CD4-positive, alpha-beta T cell treated with Interleukin-10 for 1 hour (primary cell): Measurements from ENCODE around the gene FN1.
"Not testable (repeated sequence)": the region's sequence is repeated elsewhere in the genome, so short reads cannot be mapped to it uniquely, and the experiment has no call there.

Experiments used
- DNase-seq: peaks from one replicate; pipeline ENCODE4 v3.0.0-alpha.2; 2020

FN1 gene

DNA sequence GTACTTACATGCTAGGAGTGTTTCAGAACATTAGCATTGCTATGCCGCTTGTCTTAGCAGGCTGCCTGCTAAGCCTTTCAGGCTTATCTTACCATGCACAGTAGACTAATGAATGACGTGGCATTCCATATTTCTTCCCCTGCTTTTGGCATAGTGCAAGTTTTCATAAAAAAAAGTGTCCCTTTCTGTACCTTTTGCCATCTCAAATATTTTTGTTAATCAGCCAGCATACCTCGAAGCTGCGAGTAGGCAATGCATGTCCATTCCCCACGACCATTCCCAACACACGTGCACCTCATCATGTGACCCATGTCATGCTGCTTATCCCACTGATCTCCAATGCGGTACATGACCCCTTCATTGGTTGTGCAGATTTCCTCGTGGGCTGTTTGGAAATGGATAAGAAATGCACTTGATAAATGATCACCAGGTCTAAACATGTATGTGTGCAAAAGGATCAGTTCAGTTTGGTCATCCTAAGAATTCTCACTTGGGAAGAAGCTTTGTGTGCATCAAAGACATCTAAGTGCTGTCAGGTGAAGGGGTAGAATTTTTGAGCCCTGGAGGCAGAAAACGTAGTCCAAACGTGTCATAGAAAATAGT is 13.9 kb downstream of the FN1 start:
- DNase-seq, result no peak

DNA sequence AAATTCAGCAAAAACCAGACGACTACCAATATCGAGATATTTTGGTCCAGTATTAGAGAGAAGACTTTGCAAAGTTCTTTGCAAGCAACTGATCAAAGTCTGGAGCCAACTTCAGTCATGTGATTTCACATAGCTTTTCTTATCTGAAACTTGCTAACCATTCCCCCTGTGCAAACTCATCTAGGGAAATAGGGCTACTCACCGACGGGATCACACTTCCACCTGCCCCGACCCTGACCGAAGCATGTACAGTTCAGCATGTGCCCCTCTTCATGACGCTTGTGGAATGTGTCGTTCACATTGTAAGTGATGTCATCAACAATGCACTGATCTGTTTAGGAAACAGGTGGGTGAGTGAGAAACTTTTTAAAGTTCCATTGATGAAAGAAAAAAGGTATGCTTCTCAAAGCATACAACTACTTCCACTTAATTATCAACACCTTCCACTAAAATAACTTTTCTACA is 15.4 kb downstream of the FN1 start:
- DNase-seq, result no peak

GRCh38 chr2:215419769-215420470 is 15.9 kb downstream of the FN1 start:
- DNase-seq, result no peak

DNA sequence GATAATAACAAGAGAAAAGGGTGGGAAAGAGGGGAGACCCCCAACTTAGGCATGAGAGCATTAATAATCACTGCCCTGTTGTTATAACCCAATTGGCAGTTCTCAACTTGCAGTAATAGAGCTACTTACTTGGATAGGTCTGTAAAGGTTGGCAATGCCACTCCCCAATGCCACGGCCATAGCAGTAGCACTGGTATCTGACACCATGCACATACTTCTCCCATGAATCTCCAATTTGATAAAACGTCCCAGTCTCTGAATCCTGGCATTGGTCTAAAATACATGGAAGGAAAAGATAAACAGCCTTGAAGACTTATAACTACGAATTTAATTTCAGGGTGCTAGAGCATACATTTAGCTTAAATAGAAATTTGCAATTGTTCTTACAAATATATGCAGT is 16.8 kb downstream of the FN1 start:
- no peak for DNase-seq

DNA sequence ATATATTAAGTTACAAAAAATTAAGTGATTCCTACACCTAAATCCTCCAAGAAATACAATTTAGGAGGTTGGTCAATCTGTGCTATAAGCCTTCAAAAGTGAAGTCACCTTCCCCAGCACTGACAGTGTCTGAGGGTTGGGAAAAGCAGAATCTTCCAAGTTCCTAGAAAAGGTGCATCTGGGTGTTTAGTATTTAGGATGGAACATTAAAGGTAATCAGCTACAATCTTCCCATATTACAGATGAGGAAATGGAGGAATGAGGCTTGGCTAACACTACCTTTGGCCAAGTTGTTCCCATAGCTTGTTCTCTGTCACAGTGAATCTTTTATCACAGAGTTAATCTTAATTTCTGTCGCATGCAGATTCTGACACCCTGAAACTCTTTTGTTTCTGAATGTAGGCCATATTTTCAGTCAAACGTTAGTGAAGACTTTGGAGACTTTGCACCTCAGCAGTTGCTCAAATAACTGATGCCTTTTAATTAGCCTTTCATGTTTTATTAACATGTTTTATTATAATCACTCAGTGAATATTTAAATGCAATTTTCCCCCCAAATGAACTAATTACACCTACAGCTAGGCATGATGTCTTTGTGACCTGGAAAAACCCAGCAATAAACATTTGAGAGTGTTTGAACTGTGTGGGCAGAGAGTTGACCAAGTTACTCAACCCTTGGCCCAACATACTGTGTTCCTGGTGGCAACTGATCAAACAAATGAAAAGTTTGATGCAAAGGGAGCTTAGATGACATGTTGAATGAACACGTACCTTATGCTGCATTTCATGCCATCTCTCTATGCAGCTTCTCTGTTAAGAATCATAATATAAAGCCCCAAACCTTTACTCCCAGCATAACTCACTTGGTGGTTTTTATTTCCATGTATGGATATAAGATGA is 17.6 kb downstream of the FN1 start:
- no peak for DNase-seq

DNA sequence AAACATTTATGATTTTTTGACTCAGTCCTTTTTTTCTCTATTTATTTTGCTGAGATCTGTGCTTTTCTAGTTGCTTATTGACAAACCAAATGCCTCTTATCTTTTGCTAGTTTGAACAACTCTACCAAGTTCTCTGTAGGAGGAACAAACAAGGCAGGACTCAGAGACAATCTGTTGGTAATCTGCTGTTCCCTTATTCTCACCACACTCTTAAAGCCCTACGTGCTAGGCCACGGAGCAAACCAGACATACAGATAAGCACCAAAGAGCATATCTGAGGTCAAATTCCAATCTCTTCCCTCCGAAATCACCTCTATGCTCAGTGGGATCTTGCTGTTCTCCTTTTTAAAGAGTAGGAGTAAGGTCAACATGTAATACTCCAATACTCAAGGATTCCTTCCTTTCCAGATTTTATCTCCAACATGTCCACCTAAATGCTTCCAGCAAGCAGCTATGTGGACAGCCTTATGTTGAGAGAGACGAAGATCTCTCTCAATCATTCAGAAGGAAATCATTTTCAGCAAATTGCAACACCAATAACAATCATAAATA is 18.4 kb downstream of the FN1 start:
- no peak for DNase-seq

DNA sequence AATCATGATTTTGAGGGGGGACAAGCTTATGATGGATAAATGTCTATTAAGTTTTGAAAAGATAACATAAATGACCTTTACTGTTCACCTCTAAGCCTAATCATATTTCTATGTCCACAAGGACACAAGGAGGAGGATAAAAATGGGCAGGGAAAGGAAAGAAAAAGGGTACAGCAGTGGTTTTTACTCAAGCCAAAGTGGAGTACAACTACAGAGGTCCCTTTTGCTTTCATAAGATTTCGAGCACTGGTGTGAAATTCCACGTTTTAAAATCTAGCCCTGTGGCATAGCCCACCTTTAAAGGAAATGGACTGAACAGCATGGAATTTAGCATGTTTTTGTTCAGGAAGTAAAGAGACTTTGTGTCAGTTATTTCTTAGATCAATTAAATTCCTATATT is 19.2 kb downstream of the FN1 start:
- DNase-seq, result no peak

DNA sequence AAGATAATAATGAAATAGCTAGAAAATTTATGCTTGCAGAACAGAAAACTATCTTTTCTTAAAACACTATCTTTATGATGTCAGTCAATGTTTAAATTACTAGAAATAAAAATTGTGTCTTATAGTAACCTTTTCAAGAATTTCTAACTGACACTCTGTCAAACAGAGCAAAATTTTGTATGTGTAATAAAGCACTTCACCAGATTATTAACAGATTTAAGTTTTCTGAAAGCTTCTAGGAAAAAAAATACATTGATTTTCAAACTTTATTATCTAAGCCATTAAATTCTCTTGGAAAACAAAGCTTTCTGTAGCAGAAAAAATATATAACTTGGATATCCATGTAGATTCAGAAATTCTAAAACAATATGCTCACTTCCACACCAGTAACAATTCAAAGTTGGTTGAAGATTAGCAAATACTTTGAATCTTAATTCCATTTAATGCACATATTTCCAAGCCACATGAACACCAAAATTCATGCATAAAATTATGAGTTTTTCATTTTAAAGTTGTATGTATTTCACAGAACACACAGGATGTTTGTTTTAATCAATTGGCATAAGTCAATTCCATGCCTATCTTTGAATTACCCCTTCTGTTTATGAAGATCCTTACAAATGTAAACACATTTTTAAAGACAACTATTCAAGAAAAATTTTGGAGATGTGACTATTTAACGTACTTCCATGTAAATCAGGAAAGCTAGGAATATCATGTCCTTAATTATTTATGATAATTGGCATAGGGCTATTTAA is 19.9 kb downstream of the FN1 start:
- no peak for DNase-seq

DNA sequence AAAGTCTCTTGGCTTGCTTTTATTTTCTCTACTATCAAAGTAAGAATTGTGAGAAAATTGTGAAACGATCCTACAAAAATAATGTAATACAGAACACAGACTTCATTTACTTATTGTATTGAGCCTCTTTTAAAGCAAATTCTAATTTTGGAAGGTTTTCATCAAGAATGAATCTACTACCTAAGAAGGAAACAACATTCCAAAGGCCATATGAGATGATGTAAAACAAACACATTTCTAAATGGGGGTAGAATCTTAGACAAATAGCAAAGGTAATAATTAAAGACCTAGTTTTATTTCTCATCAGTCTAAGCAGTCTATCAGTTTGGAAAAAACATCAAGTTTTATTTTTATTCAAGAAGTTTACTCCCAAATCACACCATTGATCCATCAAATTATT is 20.6 kb downstream of the FN1 start:
- DNase-seq, result no peak

DNA sequence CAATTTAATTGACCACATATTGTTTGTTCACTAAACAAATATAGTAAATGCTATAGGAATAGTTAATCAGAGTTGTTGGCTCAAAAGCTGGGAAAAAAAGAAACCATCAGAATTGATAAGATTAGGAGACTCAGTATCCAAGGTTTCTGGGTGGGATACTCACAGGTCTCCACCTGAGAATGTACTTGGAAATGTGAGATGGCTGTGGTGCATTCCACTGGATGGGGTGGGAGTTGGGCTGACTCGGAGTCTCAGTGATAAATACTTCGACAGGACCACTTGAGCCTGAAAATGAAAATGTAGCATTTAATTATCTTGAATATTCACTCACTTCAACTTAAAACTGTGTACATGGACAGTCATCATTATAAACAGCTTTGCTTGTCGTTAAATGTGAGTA is 21.2 kb downstream of the FN1 start:
- no peak for DNase-seq

- DNase-seq, result no peak
Observed at GRCh38 chr2:215413974-215414373, 21.9 kb downstream of the FN1 start.

- no peak for DNase-seq
Observed at GRCh38 chr2:215413484-215413777, 22.4 kb downstream of the FN1 start.

- no peak for DNase-seq
Observed at GRCh38 chr2:215411941-215412743, 23.7 kb downstream of the FN1 start.

- DNase-seq, result no peak
Observed at GRCh38 chr2:215410932-215411285, 25.0 kb downstream of the FN1 start.

GRCh38 chr2:215410181-215410931 is 25.5 kb downstream of the FN1 start:
- not testable (repeated sequence) for DNase-seq

- no peak for DNase-seq
Observed at GRCh38 chr2:215409331-215410127, 26.3 kb downstream of the FN1 start.

DNA sequence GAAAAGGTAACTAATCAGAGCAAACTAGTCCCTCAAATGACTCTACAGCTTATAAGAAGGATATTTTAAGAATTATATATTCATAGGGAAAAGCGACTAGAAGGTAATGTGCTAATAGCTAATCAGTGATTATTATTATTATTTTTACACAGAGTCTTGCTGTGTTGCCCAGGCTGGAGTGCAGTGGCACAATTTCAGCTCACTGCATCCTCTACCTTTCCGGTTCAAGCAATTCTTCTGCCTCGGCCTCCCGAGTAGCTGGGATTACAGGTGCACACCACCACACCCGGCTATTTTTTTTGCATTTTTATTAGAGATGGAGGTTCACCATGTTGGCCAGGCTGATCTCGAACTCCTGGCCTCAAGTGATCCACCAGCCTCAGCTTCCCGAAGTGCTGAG is 27.4 kb downstream of the FN1 start:
- not testable (repeated sequence) for DNase-seq

DNA sequence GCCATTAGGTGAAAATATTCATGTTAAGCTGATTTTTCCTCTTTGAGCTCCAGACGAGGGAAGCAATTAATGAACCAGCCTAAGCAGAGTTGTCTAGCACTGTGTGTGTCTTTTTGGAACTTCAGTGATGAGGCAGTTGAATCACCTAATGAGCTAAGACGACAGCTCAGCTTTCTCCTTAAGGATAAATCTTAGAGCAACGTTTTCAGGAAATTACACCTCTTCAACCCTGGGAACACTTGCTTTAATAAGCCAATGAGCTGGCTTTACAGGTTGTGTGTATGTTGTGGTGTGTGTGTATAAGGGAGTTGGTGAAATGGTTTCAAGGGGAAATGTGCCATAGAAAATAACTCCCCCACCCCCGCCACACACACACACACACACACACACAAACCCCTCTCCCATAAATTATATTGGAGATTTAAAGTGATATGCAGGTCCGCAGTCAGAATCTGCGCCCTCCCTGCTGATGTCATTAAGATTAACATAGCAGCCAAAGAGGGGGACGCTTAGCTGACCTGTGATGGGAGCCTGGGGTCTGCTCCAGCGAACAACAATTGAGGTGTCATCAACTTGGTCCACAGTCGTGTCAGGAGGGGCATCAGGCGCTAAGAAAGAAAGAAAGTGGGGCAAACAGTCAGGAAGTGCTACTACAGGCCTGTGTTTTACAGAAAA is 28.1 kb downstream of the FN1 start:
- DNase-seq, result no peak

GRCh38 chr2:215407061-215407460 is 28.8 kb downstream of the FN1 start:
- no peak for DNase-seq
